GM12878 (cell line): Measurements from ENCODE around the gene CHST2. TPM values are rescaled to one million over a fixed set of nuclear protein-coding genes. Genes with fewer than 3 reads are reported as not detected.

Experiments
- E2F8 ChIP-seq: fragments of 450-650 bp; IDR thresholded peaks from 2 replicates; pipeline ENCODE4 v1.6.1; 2018; ENCODE audit warnings: mild to moderate bottlenecking, low read depth, moderate library complexity; ENCODE audit not compliant: partially characterized antibody
- MEF2A ChIP-seq: IDR thresholded peaks from 2 replicates; pipeline ENCODE4 v1.6.1; 2011; ENCODE audit warnings: low read depth, mild to moderate bottlenecking, low read length, moderate library complexity; ENCODE audit not compliant: insufficient read depth
- RBBP5 ChIP-seq: fragments of 200-600 bp; sonication (generic); conservative IDR thresholded peaks from 2 replicates; pipeline ENCODE4 v1.6.1; 2016
- STAT1 ChIP-seq: fragments of 450-650 bp; conservative IDR thresholded peaks from 2 replicates; pipeline ENCODE4 v1.6.1; 2014; ENCODE audit warnings: antibody characterized with exemption, mild to moderate bottlenecking
- ZBTB4 ChIP-seq: fragments of 450-650 bp; formaldehyde crosslinking; IDR thresholded peaks from 2 replicates; pipeline ENCODE4 v1.4.0; 2022; ENCODE audit warnings: mild to moderate bottlenecking, moderate library complexity
- polyA plus RNA-seq, 11 experiments: library from polyadenylated mRNA; depleted of rRNA in 4 of 11; unstranded in 6 of 11; stranded (reverse) in 5 of 11; fragments of >200 nt; fragmentation: Nextera tagmentation in 4 of 11; fragmentation: Illumina TruSeq in 1 of 11; extraction: Ambion mirVana in 4 of 11; extraction: Trizol in 1 of 11; gene quantifications; 1 replicate in 1 of 11; 2 replicates in 10 of 11; pipeline versions ENCODE4 v1.2.1 to v1.2.3, GENCODE V29; 2011 to 2016; ENCODE audit warnings: inconsistent platforms in 2 of 11, missing spikeins in 2 of 11, low read depth in 1 of 11
- total RNA-seq, 4 experiments: library from RNA; depleted of rRNA in 3 of 4; stranded (reverse); fragments of >200 nt in 3 of 4; fragmentation: Illumina TruSeq in 1 of 4; extraction: Trizol in 1 of 4; gene quantifications; 2 replicates each; pipeline versions ENCODE4 v1.2.1 to v1.2.3, GENCODE V29; 2013 to 2021

Gene CHST2
- total and polyA plus RNA-seq, 10 of the 15 experiments (the other 5 are each of a cell fraction or from before 2014, with no cell fraction given) = 1.6 to 37.2 (median 8.8) TPM

GRCh38 chr3:143145906-143146305 is 26.3 kb downstream of the CHST2 start (continued):
- no peak for TF ChIP-seq ZBTB4 (CRISPR knock-in tag)
- no peak for TF ChIP-seq STAT1
- no peak for TF ChIP-seq RBBP5
- no peak for TF ChIP-seq MEF2A
- TF ChIP-seq E2F8 = no peak
